Prostate gland (tissue), 2 donors: Measurements from ENCODE around the gene CAPS. TPM values are rescaled to one million over a fixed set of nuclear protein-coding genes. Genes with fewer than 3 reads are reported as not detected.

ENCODE experiments used
- DNase-seq: peaks from one replicate; pipeline ENCODE4 v3.0.0-alpha.2; 2019; ENCODE audit warnings: low spot score
- H3K27ac ChIP-seq, 2 donors: fragments of 200-600 bp; sonication (generic); 2 replicates each; pipeline ENCODE4 v1.5.1; 2017 to 2019
- H3K27me3 ChIP-seq: fragments of 200-600 bp; sonication (generic); replicated peaks from 2 replicates; pipeline ENCODE4 v1.5.1; 2019; ENCODE audit not compliant: insufficient read depth
- H3K36me3 ChIP-seq, 2 donors: fragments of 200-600 bp; sonication (generic); 1 replicate in 1 of 2; 2 replicates in 1 of 2; pipeline versions ENCODE4 v1.5.1 to v1.8.1; 2017 to 2019
- H3K4me1 ChIP-seq: fragments of 200-600 bp; sonication (generic); replicated peaks from 2 replicates; pipeline ENCODE4 v1.5.1; 2019
- H3K4me3 ChIP-seq, 2 donors: fragments of 200-600 bp; sonication (generic); 2 replicates each; pipeline ENCODE4 v1.5.1; 2017 to 2019
- H3K9me3 ChIP-seq: fragments of 200-600 bp; sonication (generic); 2 replicates; pipeline ENCODE4 v1.5.1; 2017
- CTCF ChIP-seq, 4 experiments: fragments of 200-600 bp in 2 of 4; fragments of 450-650 bp in 2 of 4; sonication (generic) in 2 of 4; IDR thresholded peaks; 1 replicate in 3 of 4; 2 replicates in 1 of 4; pipeline ENCODE4 v1.5.1; 2016 to 2019; ENCODE audit warnings: antibody characterized with exemption in 4 of 4, mild to moderate bottlenecking in 2 of 4, moderate library complexity in 2 of 4
- POLR2A ChIP-seq: fragments of 450-650 bp; IDR thresholded peaks from one replicate; pipeline ENCODE4 v1.6.1; 2016; ENCODE audit warnings: antibody characterized with exemption, mild to moderate bottlenecking
- POLR2AphosphoS5 ChIP-seq: sonication (generic); formaldehyde crosslinking; IDR thresholded peaks from one replicate; pipeline ENCODE4 v1.6.1; 2017; ENCODE audit warnings: antibody characterized with exemption
- WGBS: methylation state at CpG from one replicate; pipeline ENCODE4 v1.1.5; 2018; 5-methylcytosine and 5-hydroxymethylcytosine counted together
- intact Hi-C: fragments of 100-400 bp; cut with DNase I; formaldehyde crosslinking; loops from one replicate; pipeline ENCODE4 v1.14.2; 2022
- total RNA-seq, 2 donors: library from RNA; depleted of rRNA; stranded (reverse); fragments of >200 nt; gene quantifications; one replicate each; pipeline ENCODE4 v1.1.0, GENCODE V29; 2016

Gene CAPS
- total RNA-seq, 2 donors from 2014 or later: 27.9 to 36.8 TPM

- 2% methylated on average over 27 of the region's 27 CpGs for WGBS
- Histone ChIP-seq H3K4me3 (peak overlapping the region; percentile 73 to 97), H3K4me1 (peaks cover 10% of the 10 kb centered on the region), H3K9me3 (no peaks in the 10 kb centered on the region), H3K36me3 (no peaks in the 10 kb centered on the region), H3K27me3 (no peaks in the 10 kb centered on the region), H3K27ac (peak overlapping the region; percentile 90 to 91)
- TF ChIP-seq CTCF (IDR thresholded peaks at IDR 0.05) (no peak), POLR2A (no peak), POLR2AphosphoS5 (no peak)
- no peak for DNase-seq
- intact Hi-C loops: no loop called here
Measured at GRCh38 chr19:5903056-5903623, 10.9 kb upstream of the CAPS start.

GRCh38 chr19:5903624-5904351 lies 10.3 kb upstream of the CAPS start, which contains the start of gene NDUFA11:
Gene NDUFA11 (minus strand): TSS chr19:5903790. CDS start chr19:5903708, 82 bp downstream.
- WGBS: under 1% methylated on average over 48 of the region's 57 CpGs
- H3K36me3 ChIP-seq: no peaks in the 10 kb centered on the region
- TF ChIP-seq CTCF (IDR thresholded peaks at IDR 0.05): peak in 2 of 4 experiments; percentile 16 to 30
- peak; percentile 97 for TF ChIP-seq POLR2AphosphoS5
- TF ChIP-seq POLR2A: peak; percentile 61
- peak within 1 kb of the TSS; percentile 90 to 91 for H3K27ac ChIP-seq
- H3K4me1 ChIP-seq: peaks cover 12% of the 10 kb centered on the region
- H3K27me3 ChIP-seq: no peaks in the 10 kb centered on the region
- peak; percentile 98 for DNase-seq
- H3K4me3 ChIP-seq: peak within 1 kb of the TSS; percentile 73 to 97
- intact Hi-C loops: no loop called here
- H3K9me3 ChIP-seq: no peaks in the 10 kb centered on the region

- intact Hi-C loops: no loop called here
Measured at GRCh38 chr19:5904352-5905113, 9.5 kb upstream of the CAPS start, which contains the start of gene VMAC. Gene VMAC (plus strand): TSS chr19:5904872. CDS start chr19:5904891, 19 bp downstream.

GRCh38 chr19:5905114-5905778 lies 8.8 kb upstream of the CAPS start:
- WGBS: 50% methylated on average over 31 of the region's 31 CpGs
- peaks cover 18% of the 10 kb centered on the region for H3K4me1 ChIP-seq
- DNase-seq: no peak

More at GRCh38 chr19:5904352-5905113, 9.5 kb upstream of the CAPS start, which contains the start of gene VMAC:
- TF ChIP-seq POLR2AphosphoS5: peak; percentile 92
- peak; percentile 81 for TF ChIP-seq POLR2A
- peak in 2 of 4 experiments; percentile 14 to 29 for TF ChIP-seq CTCF (IDR thresholded peaks at IDR 0.05)
- peak within 1 kb of the TSS; percentile 73 to 97 for H3K4me3 ChIP-seq
- 0% methylated on average over 34 of the region's 61 CpGs for WGBS
- DNase-seq: peak; percentile 100
- H3K27me3 ChIP-seq: no peaks in the 10 kb centered on the region
- H3K9me3 ChIP-seq: no peaks in the 10 kb centered on the region
- H3K36me3 ChIP-seq: no peaks in the 10 kb centered on the region
- H3K27ac ChIP-seq: peak within 1 kb of the TSS; percentile 90 to 91
- H3K4me1 ChIP-seq: peaks cover 18% of the 10 kb centered on the region

More at GRCh38 chr19:5905114-5905778, 8.8 kb upstream of the CAPS start:
- H3K27me3 ChIP-seq: no peaks in the 10 kb centered on the region
- intact Hi-C loops: no loop called here
- no peak for TF ChIP-seq CTCF (IDR thresholded peaks at IDR 0.05)
- TF ChIP-seq POLR2AphosphoS5: no peak
- no peak for TF ChIP-seq POLR2A
- H3K4me3 ChIP-seq: peak overlapping the region; percentile 63 to 73
- no peaks in the 10 kb centered on the region for H3K9me3 ChIP-seq
- peak overlapping the region; percentile 66 to 72 for H3K27ac ChIP-seq
- no peaks in the 10 kb centered on the region for H3K36me3 ChIP-seq
